Sigmoid colon (tissue), 7 donors: ENCODE measurements around the gene CEP164. TPM values are rescaled to one million over a fixed set of nuclear protein-coding genes. Genes with fewer than 3 reads are reported as not detected.

Source experiments
- DNase-seq: peaks from one replicate; pipeline ENCODE4 v3.0.0-alpha.2; 2019
- H3K27ac ChIP-seq, 4 donors: fragments of 200-600 bp; sonication (generic); one replicate each; pipeline ENCODE4 v1.5.1; 2016 to 2019; ENCODE audit warnings: mild to moderate bottlenecking in 1 of 4
- H3K27me3 ChIP-seq, 3 donors: fragments of 200-600 bp; sonication (generic); one replicate each; pipeline ENCODE4 v1.5.1; 2019; ENCODE audit warnings: mild to moderate bottlenecking in 1 of 3
- H3K36me3 ChIP-seq, 4 donors: fragments of 200-600 bp; sonication (generic); one replicate each; pipeline ENCODE4 v1.5.1; 2016 to 2019
- H3K4me1 ChIP-seq, 4 donors: fragments of 200-600 bp; sonication (generic); one replicate each; pipeline ENCODE4 v1.5.1; 2017 to 2019
- H3K4me3 ChIP-seq, 4 donors: fragments of 200-600 bp; sonication (generic); one replicate each; pipeline ENCODE4 v1.5.1; 2017 to 2019; ENCODE audit warnings: mild to moderate bottlenecking in 2 of 4, moderate library complexity in 1 of 4
- H3K9me3 ChIP-seq, 4 donors: fragments of 200-600 bp in 3 of 4; sonication (generic) in 3 of 4; one replicate each; pipeline versions ENCODE4 v1.5.1 to v1.6.1; 2013 to 2019
- CTCF ChIP-seq, 4 experiments: fragments of 450-650 bp in 3 of 4; fragments of 200-600 bp in 1 of 4; IDR thresholded peaks; one replicate each; pipeline ENCODE4 v1.5.1; 2016 to 2019; ENCODE audit warnings: antibody characterized with exemption in 4 of 4, mild to moderate bottlenecking in 3 of 4, moderate library complexity in 2 of 4
- EP300 ChIP-seq, 4 donors: sonication (generic); formaldehyde crosslinking; IDR thresholded peaks; one replicate each; pipeline ENCODE4 v1.6.1; 2017; ENCODE audit warnings: antibody characterized with exemption in 4 of 4
- POLR2A ChIP-seq, 2 donors: fragments of 450-650 bp; IDR thresholded peaks; one replicate each; pipeline ENCODE4 v1.6.1; 2016; ENCODE audit warnings: antibody characterized with exemption in 2 of 2, mild to moderate bottlenecking in 2 of 2, moderate library complexity in 2 of 2
- POLR2AphosphoS5 ChIP-seq, 4 donors: sonication (generic); formaldehyde crosslinking; IDR thresholded peaks; one replicate each; pipeline ENCODE4 v1.6.1; 2017; ENCODE audit warnings: antibody characterized with exemption in 4 of 4
- WGBS, 2 donors: extraction: QIAGEN DNeasy Blood & Tissue Kit; methylation state at CpG; one replicate each; pipeline ENCODE4 v1.1.7; 2013; 5-methylcytosine and 5-hydroxymethylcytosine counted together
- intact Hi-C: fragments of 100-400 bp; cut with DNase I; formaldehyde crosslinking; loops from one replicate; pipeline ENCODE4 v1.15.1; 2023
- polyA plus RNA-seq, 3 donors: library from polyadenylated mRNA; stranded (reverse); fragments of 200-250 nt; gene quantifications; one replicate each; pipeline ENCODE4 v1.2.3, GENCODE V29; 2013
- total RNA-seq, 4 donors: library from RNA; depleted of rRNA; stranded (reverse); fragments of >200 nt; gene quantifications; one replicate each; pipeline ENCODE4 v1.1.0, GENCODE V29; 2016
- donor health status: healthy with polysubstance abuse.
- donor health status: Bipolar disorder and iron deficiency.
- donor health status: healthy.

CEP164 gene
- total and polyA plus RNA-seq, 7 donors = 1.8 to 40.4 (median 16.3) TPM

GRCh38 chr11:117443266-117444186 lies 115.9 kb downstream of the CEP164 start:
- TF ChIP-seq POLR2AphosphoS5 (IDR thresholded peaks at IDR 0.05) = no peak
- TF ChIP-seq CTCF (IDR thresholded peaks at IDR 0.05) = peak in 2 of 4 experiments; percentile 21 to 44
- Histone ChIP-seq H3K27me3 (no peaks in the 10 kb centered on the region), H3K27ac (no peak overlapping the region), H3K4me1 (peaks cover 0 to 5% (median 0%) of the 10 kb centered on the region in 4 donors), H3K36me3 (no peaks in the 10 kb centered on the region), H3K4me3 (no peak overlapping the region), H3K9me3 (no peaks in the 10 kb centered on the region)
- intact Hi-C loops = no loop called here
- WGBS, 2 donors = 59% methylated on average over 38 of the region's 38 CpGs
- DNase-seq = peak; percentile 69

GRCh38 chr11:117444256-117444655 lies 116.6 kb downstream of the CEP164 start:
- Histone ChIP-seq H3K36me3 (no peaks in the 10 kb centered on the region), H3K9me3 (no peaks in the 10 kb centered on the region), H3K27me3 (no peaks in the 10 kb centered on the region), H3K4me1 (peaks cover 0 to 5% (median 0%) of the 10 kb centered on the region in 4 donors), H3K4me3 (no peak overlapping the region), H3K27ac (no peak overlapping the region)
- no peak for TF ChIP-seq CTCF (IDR thresholded peaks at IDR 0.05)
- TF ChIP-seq POLR2AphosphoS5 (IDR thresholded peaks at IDR 0.05) = no peak
- TF ChIP-seq EP300 (IDR thresholded peaks at IDR 0.05) = no peak
- TF ChIP-seq POLR2A (IDR thresholded peaks at IDR 0.05) = no peak
- DNase-seq = no peak
- WGBS, 2 donors = 72 to 88% methylated on average over 8 of the region's 8 CpGs
- intact Hi-C loops = no loop called here

- WGBS, 2 donors = 76 to 81% methylated on average over 17 of the region's 17 CpGs
- H3K27ac ChIP-seq = no peak overlapping the region
- no peak overlapping the region for H3K4me3 ChIP-seq
- DNase-seq = no peak
- intact Hi-C loops = no loop called here
- no peak for TF ChIP-seq EP300 (IDR thresholded peaks at IDR 0.05)
- TF ChIP-seq CTCF (IDR thresholded peaks at IDR 0.05) = no peak
- no peak for TF ChIP-seq POLR2A (IDR thresholded peaks at IDR 0.05)
- no peak for TF ChIP-seq POLR2AphosphoS5 (IDR thresholded peaks at IDR 0.05)
- no peaks in the 10 kb centered on the region for H3K9me3 ChIP-seq
- H3K27me3 ChIP-seq = no peaks in the 10 kb centered on the region
- peaks cover 0 to 5% (median 0%) of the 10 kb centered on the region in 4 donors for H3K4me1 ChIP-seq
- no peaks in the 10 kb centered on the region for H3K36me3 ChIP-seq
These were observed 117.3 kb downstream of the CEP164 start for GRCh38 chr11:117444711-117445658.

GRCh38 chr11:117449111-117449693 lies 121.5 kb downstream of the CEP164 start:
- Histone ChIP-seq H3K4me3 (no peak overlapping the region), H3K9me3 (no peaks in the 10 kb centered on the region), H3K27me3 (no peaks in the 10 kb centered on the region), H3K4me1 (no peaks in the 10 kb centered on the region), H3K27ac (no peak overlapping the region), H3K36me3 (no peaks in the 10 kb centered on the region)
- 86 to 93% methylated on average over 9 of the region's 9 CpGs for WGBS, 2 donors
- DNase-seq = peak; percentile 26
- intact Hi-C loops = no loop called here
- TF ChIP-seq POLR2AphosphoS5 (IDR thresholded peaks at IDR 0.05) (no peak), CTCF (IDR thresholded peaks at IDR 0.05) (no peak), EP300 (IDR thresholded peaks at IDR 0.05) (no peak), POLR2A (IDR thresholded peaks at IDR 0.05) (no peak)
